ENCODE data around the gene TMEM60.

TMEM60 gene

GRCh38 chr7:77770316-77770715, 27.9 kb downstream of the TMEM60 start:
- DNase-seq: no peak

- DNase-seq: no peak
These were observed 31.2 kb downstream of the TMEM60 start for GRCh38 chr7:77766801-77767605.

DNA sequence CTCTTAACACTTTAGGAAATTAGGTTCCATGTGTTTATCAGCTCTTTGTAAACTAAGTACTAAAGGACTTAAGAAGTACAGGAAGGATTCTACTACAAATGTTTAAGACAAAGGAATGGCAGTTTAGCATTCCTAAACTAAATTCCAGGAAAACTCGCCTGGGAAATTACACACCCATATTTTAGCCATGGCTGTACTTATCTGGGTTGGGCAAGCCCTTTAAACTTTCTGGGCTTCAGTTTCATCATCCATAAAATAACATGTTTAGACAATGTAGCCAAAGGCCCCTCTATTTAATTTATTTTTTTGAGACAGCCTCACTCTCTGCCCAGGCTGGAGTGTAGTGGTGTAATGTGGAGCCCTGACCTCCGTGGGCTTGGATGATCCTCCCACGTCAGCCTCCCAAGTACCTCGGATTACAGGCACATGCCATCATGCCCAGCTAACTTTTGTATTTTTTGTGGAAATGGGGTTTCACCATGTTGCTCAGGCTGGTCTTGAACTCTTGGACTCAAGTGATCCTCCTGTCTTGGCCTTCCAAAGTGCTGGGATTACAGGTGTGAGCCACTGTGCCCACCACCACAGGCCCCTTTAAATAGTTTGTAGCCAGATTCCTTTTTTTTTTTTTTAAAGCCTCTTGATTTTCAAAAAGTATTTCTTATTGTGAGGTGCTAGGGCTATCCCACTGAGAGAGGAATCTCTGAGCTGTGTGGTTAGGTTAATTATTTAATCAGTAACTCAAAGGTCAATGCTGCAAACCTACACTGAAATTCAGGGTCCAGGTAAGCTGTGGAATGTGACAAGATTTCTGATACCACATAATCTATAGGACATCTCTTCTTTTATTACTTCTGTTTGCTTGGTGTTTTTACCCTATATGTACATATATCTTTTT, 32.1 kb downstream of the TMEM60 start:
- no peak for DNase-seq

- DNase-seq: no peak
These were observed 32.8 kb downstream of the TMEM60 start for GRCh38 chr7:77765481-77765880.

DNA sequence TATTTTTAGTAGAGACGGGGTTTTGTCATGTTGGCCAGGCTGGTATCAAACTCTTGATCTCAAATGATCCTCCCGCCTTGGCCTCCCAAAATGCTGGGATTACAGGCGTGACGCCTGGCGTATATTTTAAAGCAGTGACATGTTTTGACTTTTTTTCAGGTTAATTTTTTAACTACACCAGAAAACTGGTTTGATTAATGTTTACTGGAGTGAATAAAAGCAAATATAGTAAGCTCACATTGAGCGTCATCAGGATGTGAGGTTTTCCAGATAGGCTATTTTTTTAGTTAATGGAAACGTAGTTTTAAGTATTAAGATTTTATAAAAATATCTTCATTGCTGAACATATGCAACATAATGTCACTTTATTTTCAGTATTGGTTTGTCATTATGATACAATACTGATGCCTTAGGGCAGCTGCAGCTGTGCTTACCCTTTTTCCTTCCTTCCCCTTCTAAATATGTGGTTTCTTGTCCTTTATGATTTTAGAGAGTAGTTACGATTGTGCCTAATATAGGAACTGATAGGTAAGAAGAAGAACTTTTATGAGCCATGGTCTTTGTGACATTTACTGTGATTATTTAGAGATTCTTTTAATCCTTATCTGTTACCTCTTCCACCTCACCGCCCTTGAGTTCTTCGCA, 37.3 kb downstream of the TMEM60 start:
- no peak for DNase-seq

DNA sequence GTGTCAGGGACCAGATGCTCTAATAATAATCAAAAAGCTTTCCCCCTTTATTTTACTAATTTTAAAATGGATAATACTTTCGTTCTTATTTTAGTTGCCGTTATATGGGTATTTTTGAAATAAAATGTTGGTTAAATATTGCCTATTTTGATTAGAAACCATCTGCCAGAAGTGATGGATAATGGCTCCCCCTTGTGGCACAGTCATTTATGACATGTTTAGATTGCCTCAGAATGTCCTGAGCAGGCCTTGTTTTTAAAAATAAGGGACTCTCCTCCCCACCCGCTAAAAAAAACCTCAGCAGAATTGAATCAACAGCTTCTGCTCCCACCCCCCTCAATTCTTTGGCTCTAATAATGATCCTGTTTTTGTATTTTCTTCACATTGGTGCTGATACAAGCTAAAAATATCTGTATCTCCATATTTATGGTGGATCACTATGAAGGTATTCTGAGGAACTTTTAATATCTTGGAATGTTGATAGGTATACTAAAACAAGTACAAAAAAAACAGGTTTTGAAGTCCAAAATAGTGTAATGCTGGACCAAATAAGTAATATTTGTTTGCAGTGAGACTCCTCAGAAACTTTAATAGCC, 38.8 kb downstream of the TMEM60 start:
- peak; percentile 79 for DNase-seq

- DNase-seq: no peak
These were observed 40.6 kb downstream of the TMEM60 start for GRCh38 chr7:77757589-77757988.

DNA sequence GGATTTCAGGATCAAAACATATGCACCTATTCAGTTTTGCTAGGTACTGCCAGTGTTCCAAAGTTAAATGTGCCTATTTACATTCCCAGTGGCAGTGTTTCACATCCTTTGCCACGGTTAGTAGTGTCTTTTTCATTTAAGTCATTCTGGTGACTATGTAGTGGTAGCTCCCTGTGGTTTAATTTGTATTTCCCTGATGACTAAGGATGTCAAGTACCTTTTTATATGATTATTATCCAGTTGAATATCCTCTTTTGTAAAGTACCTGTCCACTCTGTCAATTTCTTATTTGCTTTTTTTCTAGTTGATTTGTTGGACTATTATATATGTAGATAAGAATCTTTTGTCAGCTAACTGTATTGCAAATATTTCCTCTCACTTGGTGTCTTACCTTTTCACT, 45.1 kb downstream of the TMEM60 start:
- no peak for DNase-seq

DNA sequence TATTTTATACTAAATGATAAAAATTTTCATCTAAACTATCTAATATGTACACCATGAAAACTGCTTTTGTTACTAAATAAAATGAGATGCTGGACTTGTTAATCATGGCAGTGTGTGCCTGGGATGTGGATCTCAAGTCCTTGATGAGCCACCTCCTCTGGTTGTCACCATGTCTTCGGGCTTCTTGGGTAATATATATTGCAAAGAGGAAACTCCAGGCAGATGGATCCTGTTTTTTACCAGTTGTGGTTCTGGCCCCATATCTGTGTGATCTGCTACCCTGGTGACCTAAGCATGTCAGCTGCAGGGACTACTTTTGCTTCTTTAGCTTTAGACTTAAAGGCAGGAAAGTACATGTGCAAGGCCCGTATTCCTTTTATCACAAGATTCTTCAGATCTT, 46.2 kb downstream of the TMEM60 start:
- DNase-seq: no peak

DNA sequence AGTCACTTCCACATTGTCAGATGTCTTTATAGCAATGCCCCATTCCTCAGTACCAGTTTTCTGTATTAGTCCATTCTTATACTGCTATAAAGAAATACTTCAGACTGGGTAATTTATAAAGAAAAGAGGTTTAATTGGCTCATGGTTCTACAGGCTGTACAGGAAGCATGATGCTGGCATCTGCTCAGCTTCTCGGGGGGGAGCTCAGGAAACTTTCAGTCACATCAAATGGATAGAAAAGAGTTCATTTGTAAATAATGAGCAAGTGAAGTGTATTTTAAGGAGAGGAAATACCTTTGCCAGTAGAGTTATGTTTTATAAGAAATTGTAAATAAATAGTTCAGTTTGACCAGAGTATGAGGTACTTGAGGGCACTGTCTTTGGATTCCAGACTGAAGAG, 50.5 kb downstream of the TMEM60 start:
- peak; percentile 56 for DNase-seq

GRCh38 chr7:77747178-77747577, 51.1 kb downstream of the TMEM60 start:
- DNase-seq: no peak

GRCh38 chr7:77746824-77747165, 51.4 kb downstream of the TMEM60 start:
- DNase-seq: peak; percentile 45

- no peak for DNase-seq
These were observed 51.9 kb downstream of the TMEM60 start for GRCh38 chr7:77746164-77746823.

DNA sequence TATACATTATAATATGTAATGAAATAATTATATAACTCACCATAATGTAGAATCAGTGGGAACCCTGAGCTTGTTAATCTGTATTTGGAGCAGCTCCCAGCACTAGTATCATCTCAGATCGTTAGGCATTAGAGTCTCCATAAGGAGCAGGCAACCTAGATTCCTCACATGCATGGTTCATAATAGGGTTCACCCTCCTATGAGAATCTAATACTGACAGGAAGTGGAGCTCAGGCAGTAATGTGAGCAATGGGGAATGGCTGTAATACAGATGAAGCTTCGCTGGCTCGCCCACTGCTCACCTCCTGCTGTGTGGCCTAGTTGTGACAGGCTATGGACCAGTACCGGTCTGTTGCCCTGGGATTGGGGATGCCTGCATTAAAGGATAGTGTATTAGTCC, 52.5 kb downstream of the TMEM60 start:
- DNase-seq: no peak
